ENCODE measurements around the gene PARP8.

PARP8 gene

DNA sequence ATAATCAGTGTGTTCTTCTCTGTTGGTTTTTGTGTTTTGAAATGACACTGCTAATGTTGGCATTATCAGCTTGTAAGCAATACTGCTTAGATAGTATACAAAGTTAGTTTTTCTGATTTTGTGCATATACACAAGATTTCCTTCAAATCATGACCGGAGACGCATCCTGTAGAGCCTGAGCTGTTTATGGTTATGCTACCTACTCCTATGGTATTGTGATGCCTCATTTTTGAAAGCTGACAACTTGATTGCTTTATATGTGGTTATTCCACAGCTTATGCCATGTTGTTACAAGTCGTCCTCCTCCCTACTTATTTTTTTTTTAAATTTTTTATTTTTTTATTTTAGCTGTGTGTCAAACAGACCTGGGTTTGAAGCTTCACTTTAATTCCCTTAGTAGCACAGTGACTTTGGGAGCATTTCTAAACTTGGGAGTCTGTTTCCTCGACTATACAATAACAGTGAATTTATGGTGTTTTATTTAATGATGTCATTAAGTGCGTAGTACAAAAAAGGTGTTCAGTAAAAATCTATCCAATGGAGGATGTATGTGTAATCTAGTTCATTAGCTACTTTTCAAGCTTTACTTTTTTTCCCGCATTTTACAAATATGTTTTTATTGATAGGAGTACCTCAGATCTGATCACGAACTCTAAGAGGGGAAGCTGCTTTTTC lies 59.5 kb downstream of the PARP8 start:
- DNase-seq (ENCODE audit: low read depth, low spot score), result no peak

GRCh38 chr5:50726475-50727148 lies 60.2 kb downstream of the PARP8 start:
- no peak for DNase-seq (ENCODE audit: low read depth, low spot score)

- DNase-seq (ENCODE audit: low read depth, low spot score), result no peak
Observed at GRCh38 chr5:50727149-50727496, 60.7 kb downstream of the PARP8 start.

- DNase-seq (ENCODE audit: low read depth, low spot score), result no peak
Observed at GRCh38 chr5:50727845-50728244, 61.4 kb downstream of the PARP8 start.

- DNase-seq (ENCODE audit: low read depth, low spot score), result no peak
Observed at GRCh38 chr5:50730336-50730735, 63.9 kb downstream of the PARP8 start.

DNA sequence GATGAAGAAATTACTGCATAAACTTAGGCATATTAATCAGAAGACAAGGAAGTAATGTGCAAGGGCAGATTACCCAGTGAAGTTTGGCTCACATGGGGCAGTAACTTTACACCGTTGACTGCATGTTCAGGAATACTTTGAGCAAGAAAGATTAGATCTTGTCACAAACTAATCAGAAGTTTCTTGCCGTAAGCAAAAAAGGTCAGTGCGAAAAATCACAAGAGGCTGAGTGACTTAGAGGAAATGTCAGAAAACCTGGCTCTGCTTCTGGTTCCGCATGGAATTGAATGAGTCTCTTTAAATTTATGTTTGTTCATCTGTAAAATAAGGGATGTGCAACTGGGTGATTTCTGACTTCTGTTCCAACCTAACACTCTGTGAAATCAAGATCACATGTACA lies 64.4 kb downstream of the PARP8 start:
- no peak for DNase-seq (ENCODE audit: low read depth, low spot score)

DNA sequence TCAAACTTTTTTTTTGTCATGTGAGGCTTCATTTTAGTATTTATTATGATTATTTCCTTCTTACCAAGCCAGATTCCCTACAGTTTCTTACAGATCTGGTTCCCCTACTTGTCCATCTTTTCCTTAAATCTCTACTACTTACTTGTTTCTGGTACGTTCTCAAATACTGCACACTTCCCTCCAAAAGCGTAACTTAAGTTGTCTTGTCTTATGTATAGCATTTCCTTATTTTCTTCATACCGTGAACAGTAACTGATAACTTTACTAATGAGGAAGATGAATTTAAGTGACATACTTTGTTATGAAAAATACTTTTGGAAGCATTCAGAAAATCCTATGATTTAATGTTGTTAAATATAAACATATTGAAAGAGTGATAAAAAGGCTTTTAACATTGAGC lies 67.3 kb downstream of the PARP8 start:
- DNase-seq (ENCODE audit: low read depth, low spot score), result no peak

DNA sequence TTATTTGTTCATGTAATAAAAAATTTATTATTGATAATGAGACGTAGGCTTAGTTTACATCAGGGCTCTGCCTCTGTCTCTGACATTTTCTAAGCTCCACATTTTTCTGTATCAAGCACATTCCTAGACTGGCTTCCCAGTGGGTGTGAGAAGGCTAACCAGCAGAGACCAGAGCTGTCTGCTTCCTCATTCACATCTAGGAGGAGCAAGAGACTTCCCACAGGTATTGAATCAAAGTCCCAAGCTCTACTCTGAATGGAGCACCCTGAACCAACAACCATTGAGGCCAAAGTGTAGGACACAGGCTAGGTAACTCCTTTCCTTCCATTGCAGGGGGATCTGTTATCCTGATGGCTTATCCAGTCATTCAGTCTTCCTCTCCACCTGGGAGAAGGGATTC lies 72.4 kb downstream of the PARP8 start:
- DNase-seq (ENCODE audit: low read depth, low spot score), result no peak

DNA sequence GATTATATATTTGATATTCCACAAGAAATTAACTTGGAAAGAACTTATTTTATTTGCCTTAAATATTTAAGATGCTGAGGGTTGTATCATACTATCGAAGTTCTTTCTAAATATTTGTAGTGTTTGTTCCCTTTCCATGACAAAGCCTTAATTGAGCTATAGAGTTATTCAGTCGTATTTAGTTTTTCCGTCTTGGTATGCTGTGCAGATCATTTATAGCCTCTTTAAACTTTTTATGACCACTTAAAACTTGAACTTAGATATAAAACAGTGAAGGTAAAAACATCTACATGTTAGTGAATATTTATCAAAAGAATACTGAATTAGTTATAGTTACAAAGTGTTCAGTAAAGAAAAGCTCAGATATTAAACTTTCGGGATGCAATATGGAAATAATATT lies 74.4 kb downstream of the PARP8 start:
- DNase-seq (ENCODE audit: low read depth, low spot score), result no peak

- DNase-seq (ENCODE audit: low read depth, low spot score), result no peak
Observed at GRCh38 chr5:50744776-50745175, 78.3 kb downstream of the PARP8 start.

- DNase-seq (ENCODE audit: low read depth, low spot score), result no peak
Observed at GRCh38 chr5:50745221-50745910, 78.9 kb downstream of the PARP8 start.

- DNase-seq (ENCODE audit: low read depth, low spot score), result no peak
Observed at GRCh38 chr5:50749181-50749580, 82.7 kb downstream of the PARP8 start.

DNA sequence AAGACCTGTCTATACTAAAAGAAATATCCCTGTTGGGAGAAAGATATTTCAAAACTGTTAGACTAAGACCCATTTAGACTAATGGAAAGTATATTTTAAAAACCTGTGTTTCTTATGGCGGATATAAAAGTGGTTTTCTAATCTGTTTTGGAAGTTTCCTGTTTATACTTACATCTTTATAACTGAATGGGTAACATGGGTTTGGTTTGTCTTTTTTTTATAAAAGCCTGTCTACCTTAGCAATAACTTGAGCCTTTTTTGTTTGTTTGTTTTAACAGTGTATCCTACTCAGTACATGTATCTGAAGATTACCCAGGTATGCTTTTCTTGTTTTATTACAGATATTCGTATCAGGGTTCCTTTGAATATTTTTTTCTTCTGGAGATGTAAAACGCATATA lies 83.4 kb downstream of the PARP8 start:
- DNase-seq (ENCODE audit: low read depth, low spot score), result no peak

DNA sequence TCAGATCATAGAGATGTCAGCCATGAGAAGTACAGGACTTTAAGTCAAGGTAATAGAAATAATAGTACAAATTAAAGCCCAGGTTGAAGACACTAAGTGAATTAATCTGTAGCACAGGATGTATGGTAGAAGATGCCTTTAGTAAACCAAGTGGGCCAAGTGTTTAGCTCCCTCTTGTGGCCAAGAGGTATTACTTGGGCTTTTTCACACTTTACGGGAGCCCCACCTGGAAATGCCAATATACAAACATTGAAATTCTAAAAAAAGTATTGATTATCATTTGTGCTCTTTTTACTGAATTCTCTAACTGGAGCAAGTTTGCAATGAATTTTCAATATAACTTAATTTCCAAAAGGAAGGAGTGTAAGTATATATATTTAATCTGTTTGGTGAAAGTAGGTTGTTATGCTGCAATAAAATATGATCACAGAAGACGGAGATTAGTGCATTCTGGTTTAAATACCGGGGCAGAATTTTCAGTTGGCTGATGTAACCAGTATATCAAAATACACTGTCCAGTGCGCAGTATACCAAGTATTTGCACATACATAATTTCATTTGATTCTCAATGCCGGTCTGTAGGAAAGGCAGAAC lies 84.7 kb downstream of the PARP8 start:
- no peak for DNase-seq (ENCODE audit: low read depth, low spot score)

- DNase-seq (ENCODE audit: low read depth, low spot score), result no peak
Observed at GRCh38 chr5:50752800-50753199, 86.4 kb downstream of the PARP8 start.

DNA sequence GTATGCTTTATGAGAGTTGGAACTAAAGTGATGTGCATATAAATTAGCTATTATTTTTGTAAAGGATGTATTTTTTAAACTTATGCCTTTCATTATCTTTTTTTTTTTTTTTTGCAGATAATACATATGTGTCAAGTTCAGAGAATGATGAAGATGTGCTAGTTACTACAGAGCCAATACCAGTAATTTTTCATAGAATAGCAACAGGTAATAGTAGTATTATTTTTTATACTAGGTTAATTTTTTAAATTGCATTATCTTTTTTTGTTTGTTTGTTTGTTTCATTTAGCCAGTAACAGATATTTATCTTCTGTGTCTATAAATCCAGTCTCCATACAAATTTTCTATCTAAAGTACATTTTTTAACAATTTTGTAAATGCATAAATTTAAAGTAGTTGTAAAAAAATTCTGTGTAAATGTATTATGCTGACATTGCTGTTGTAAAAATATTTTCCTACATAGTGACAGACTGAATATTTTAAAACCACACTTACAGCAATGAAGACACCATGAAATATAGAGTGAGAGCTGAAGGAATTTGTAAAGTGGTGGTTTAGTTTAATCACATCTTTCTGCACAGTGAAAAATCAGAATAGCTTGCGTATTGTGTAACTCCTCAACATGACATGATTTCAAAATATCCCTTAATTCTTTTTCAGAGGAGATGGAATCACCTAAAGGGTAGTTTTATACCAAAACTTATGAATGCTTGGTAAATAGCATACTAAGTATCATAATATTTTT lies 93.3 kb downstream of the PARP8 start:
- no peak for DNase-seq (ENCODE audit: low read depth, low spot score)

DNA sequence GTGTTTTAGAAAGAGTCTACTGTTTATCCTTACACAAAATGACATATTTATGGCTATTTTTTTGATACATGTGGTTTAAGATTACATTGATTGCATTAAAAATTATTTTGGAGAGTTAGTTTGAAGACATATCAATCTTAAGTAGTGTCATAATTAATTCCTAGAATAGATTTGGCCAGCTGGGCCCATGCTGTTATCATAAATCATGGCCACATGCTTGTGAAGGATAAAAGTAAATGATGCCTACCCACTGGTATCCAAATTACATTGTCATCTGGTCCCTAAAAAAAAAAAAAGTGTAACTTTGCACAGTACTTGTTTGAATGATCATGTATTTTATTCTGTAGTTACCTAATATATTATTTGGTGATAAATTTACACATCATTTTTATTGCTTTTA lies 96.9 kb downstream of the PARP8 start:
- no peak for DNase-seq (ENCODE audit: low read depth, low spot score)

DNA sequence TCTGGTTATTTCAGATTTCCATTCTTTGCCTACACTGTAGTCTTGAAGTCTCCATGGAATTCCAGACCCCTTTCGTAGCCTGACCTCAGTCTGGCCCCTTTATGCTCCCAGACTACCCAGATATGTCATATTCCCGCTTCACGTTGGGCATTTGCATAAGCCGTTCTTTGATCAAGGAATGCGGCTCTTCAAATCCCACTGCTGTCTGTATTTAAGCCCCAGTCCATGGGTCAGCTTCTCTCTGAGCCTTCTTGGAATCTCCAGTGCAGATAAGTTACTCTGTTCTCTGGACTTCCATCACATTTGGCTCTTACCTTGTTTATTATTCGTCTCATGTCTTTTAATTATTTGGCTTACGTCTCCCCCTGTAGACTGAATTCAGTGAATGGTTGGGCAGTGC lies 97.4 kb downstream of the PARP8 start:
- DNase-seq (ENCODE audit: low read depth, low spot score), result no peak

- DNase-seq (ENCODE audit: low read depth, low spot score), result no peak
Observed at GRCh38 chr5:50766042-50766441, 99.6 kb downstream of the PARP8 start.

GRCh38 chr5:50766462-50766861 lies 100.0 kb downstream of the PARP8 start:
- DNase-seq (ENCODE audit: low read depth, low spot score), result no peak

- no peak for DNase-seq (ENCODE audit: low read depth, low spot score)
Observed at GRCh38 chr5:50766967-50767366, 100.5 kb downstream of the PARP8 start.

- DNase-seq (ENCODE audit: low read depth, low spot score), result no peak
Observed at GRCh38 chr5:50767588-50767987, 101.2 kb downstream of the PARP8 start.

All from smooth muscle cell of the brain vasculature (primary cell).